Measurements from ENCODE around the gene MED25. TPM values are rescaled to one million over a fixed set of nuclear protein-coding genes. Genes with fewer than 3 reads are reported as not detected.

The MED25 gene
- total RNA-seq, 1 experiment from 2014 or later, result 93.0 TPM

GRCh38 chr19:49840321-49840720 is 22.2 kb downstream of the MED25 start:
- no TSS peak for BruUV-seq (replicated peaks)
- H3K27ac ChIP-seq (ENCODE audit: low read depth, low read length, poor library complexity, severe bottlenecking), result no peak overlapping the region
- no peaks in the 10 kb centered on the region for H3K27me3 ChIP-seq (replicated peaks; ENCODE audit: insufficient read depth, low read depth, low read length, poor library complexity)
- ChIA-PET CTCF (no interaction called here), POLR2A (ENCODE audit: low non-redundant PET) (no interaction called here)
- H3K4me1 ChIP-seq (ENCODE audit: insufficient read depth, low read length, poor library complexity, severe bottlenecking), result no peaks in the 10 kb centered on the region
- peaks cover 55% of the 10 kb centered on the region for H3K36me3 ChIP-seq (ENCODE audit: insufficient read depth, low read length, poor library complexity, severe bottlenecking)
- intact Hi-C loops (cut with micrococcal nuclease; ENCODE audit: unreplicated experiment), result no loop called here
- no peak for DNase-seq (ENCODE audit: low spot score)
- no peaks in the 10 kb centered on the region for H3K9me3 ChIP-seq (ENCODE audit: low read depth, low read length, poor library complexity, severe bottlenecking)
- H3K4me3 ChIP-seq (ENCODE audit: low read depth, low read length, poor library complexity, severe bottlenecking), result no peak overlapping the region
- no peak for TF ChIP-seq EZH2 (IDR thresholded peaks at IDR 0.05; ENCODE audit: borderline replicate concordance, low read depth, low read length, poor library complexity, severe bottlenecking)
- TF ChIP-seq, protein P1, sequence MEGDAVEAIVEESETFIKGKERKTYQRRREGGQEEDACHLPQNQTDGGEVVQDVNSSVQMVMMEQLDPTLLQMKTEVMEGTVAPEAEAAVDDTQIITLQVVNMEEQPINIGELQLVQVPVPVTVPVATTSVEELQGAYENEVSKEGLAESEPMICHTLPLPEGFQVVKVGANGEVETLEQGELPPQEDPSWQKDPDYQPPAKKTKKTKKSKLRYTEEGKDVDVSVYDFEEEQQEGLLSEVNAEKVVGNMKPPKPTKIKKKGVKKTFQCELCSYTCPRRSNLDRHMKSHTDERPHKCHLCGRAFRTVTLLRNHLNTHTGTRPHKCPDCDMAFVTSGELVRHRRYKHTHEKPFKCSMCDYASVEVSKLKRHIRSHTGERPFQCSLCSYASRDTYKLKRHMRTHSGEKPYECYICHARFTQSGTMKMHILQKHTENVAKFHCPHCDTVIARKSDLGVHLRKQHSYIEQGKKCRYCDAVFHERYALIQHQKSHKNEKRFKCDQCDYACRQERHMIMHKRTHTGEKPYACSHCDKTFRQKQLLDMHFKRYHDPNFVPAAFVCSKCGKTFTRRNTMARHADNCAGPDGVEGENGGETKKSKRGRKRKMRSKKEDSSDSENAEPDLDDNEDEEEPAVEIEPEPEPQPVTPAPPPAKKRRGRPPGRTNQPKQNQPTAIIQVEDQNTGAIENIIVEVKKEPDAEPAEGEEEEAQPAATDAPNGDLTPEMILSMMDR (conservative IDR thresholded peaks at IDR 0.05; ENCODE audit: low read depth, low read length), result no peak

- H3K27ac ChIP-seq (ENCODE audit: low read depth, low read length, poor library complexity, severe bottlenecking), result no peak overlapping the region
- peaks cover 51% of the 10 kb centered on the region for H3K36me3 ChIP-seq (ENCODE audit: insufficient read depth, low read length, poor library complexity, severe bottlenecking)
- POLR2A ChIA-PET (ENCODE audit: low non-redundant PET), result no interaction called here
- TF ChIP-seq, protein P1 (conservative IDR thresholded peaks at IDR 0.05; ENCODE audit: low read depth, low read length), result no peak
- no peak for TF ChIP-seq EZH2 (IDR thresholded peaks at IDR 0.05; ENCODE audit: borderline replicate concordance, low read depth, low read length, poor library complexity, severe bottlenecking)
- no peaks in the 10 kb centered on the region for H3K4me1 ChIP-seq (ENCODE audit: insufficient read depth, low read length, poor library complexity, severe bottlenecking)
- no peak for DNase-seq (ENCODE audit: low spot score)
- no peaks in the 10 kb centered on the region for H3K9me3 ChIP-seq (ENCODE audit: low read depth, low read length, poor library complexity, severe bottlenecking)
- CTCF ChIA-PET, result no interaction called here
- H3K4me3 ChIP-seq (ENCODE audit: low read depth, low read length, poor library complexity, severe bottlenecking), result no peak overlapping the region
- intact Hi-C loops (cut with micrococcal nuclease; ENCODE audit: unreplicated experiment), result no loop called here
- BruUV-seq (replicated peaks), result no TSS peak
- no peaks in the 10 kb centered on the region for H3K27me3 ChIP-seq (replicated peaks; ENCODE audit: insufficient read depth, low read depth, low read length, poor library complexity)
These were observed 22.7 kb downstream of the MED25 start for GRCh38 chr19:49840736-49841249.

GRCh38 chr19:49843265-49843664 is 25.2 kb downstream of the MED25 start:
- no peaks in the 10 kb centered on the region for H3K27me3 ChIP-seq (replicated peaks; ENCODE audit: insufficient read depth, low read depth, low read length, poor library complexity)
- ChIA-PET CTCF (no interaction called here), POLR2A (ENCODE audit: low non-redundant PET) (interaction anchor here (0.6 kb wide), 2 partner anchors 22 to 33 kb away, joined by 7 to 17 read pairs; no protein-coding TSS in a partner anchor)
- DNase-seq (ENCODE audit: low spot score), result no peak
- no peak overlapping the region for H3K27ac ChIP-seq (ENCODE audit: low read depth, low read length, poor library complexity, severe bottlenecking)
- H3K36me3 ChIP-seq (ENCODE audit: insufficient read depth, low read length, poor library complexity, severe bottlenecking), result peaks cover 30% of the 10 kb centered on the region
- no peak overlapping the region for H3K4me3 ChIP-seq (ENCODE audit: low read depth, low read length, poor library complexity, severe bottlenecking)
- no peaks in the 10 kb centered on the region for H3K9me3 ChIP-seq (ENCODE audit: low read depth, low read length, poor library complexity, severe bottlenecking)
- BruUV-seq (replicated peaks), result no TSS peak
- intact Hi-C loops (cut with micrococcal nuclease; ENCODE audit: unreplicated experiment), result no loop called here
- H3K4me1 ChIP-seq (ENCODE audit: insufficient read depth, low read length, poor library complexity, severe bottlenecking), result no peaks in the 10 kb centered on the region
- TF ChIP-seq, protein P1 (conservative IDR thresholded peaks at IDR 0.05; ENCODE audit: low read depth, low read length), result no peak
- no peak for TF ChIP-seq EZH2 (IDR thresholded peaks at IDR 0.05; ENCODE audit: borderline replicate concordance, low read depth, low read length, poor library complexity, severe bottlenecking)
